Activated CD8-positive, alpha-beta memory T cell treated with anti-CD3 and anti-CD28 coated beads, Interleukin-2, amount 50 U/mL, for 24 hours (primary cell): Measurements from ENCODE around the gene DBNL.

ENCODE experiments used
- DNase-seq: peaks from one replicate; pipeline ENCODE4 v3.0.0-alpha.2; 2020; ENCODE audit errors: extremely low read depth

DBNL gene

GRCh38 chr7:44077061-44077460 is 32.6 kb downstream of the DBNL start:
- DNase-seq: no peak

- no peak for DNase-seq
These were observed 33.2 kb downstream of the DBNL start for GRCh38 chr7:44077681-44078091.

- no peak for DNase-seq
These were observed 34.0 kb downstream of the DBNL start for GRCh38 chr7:44078521-44078920.

- DNase-seq: no peak
These were observed 35.0 kb downstream of the DBNL start for GRCh38 chr7:44079331-44080021.

- no peak for DNase-seq
These were observed 35.6 kb downstream of the DBNL start for GRCh38 chr7:44080118-44080517.

- no peak for DNase-seq
These were observed 36.3 kb downstream of the DBNL start for GRCh38 chr7:44080686-44081265.

- DNase-seq: no peak
These were observed 36.8 kb downstream of the DBNL start for GRCh38 chr7:44081266-44081748.

- peak; percentile 95 for DNase-seq
These were observed 38.2 kb downstream of the DBNL start for GRCh38 chr7:44082541-44083207.

- DNase-seq: no peak
These were observed 39.3 kb downstream of the DBNL start for GRCh38 chr7:44083796-44084195.

- DNase-seq: no peak
These were observed 40.2 kb downstream of the DBNL start for GRCh38 chr7:44084701-44085100.

GRCh38 chr7:44085546-44085945 is 41.0 kb downstream of the DBNL start:
- no peak for DNase-seq

GRCh38 chr7:44086627-44087026 is 42.1 kb downstream of the DBNL start:
- DNase-seq: no peak

GRCh38 chr7:44087911-44088838 is 43.7 kb downstream of the DBNL start:
- no peak for DNase-seq

GRCh38 chr7:44093102-44093641 is 48.7 kb downstream of the DBNL start:
- DNase-seq: no peak

- no peak for DNase-seq
These were observed 49.9 kb downstream of the DBNL start for GRCh38 chr7:44094365-44094764.

- no peak for DNase-seq
These were observed 50.5 kb downstream of the DBNL start for GRCh38 chr7:44094883-44095592.

- DNase-seq: no peak
These were observed 51.3 kb downstream of the DBNL start for GRCh38 chr7:44095781-44096180.

- DNase-seq: no peak
These were observed 51.9 kb downstream of the DBNL start for GRCh38 chr7:44096326-44096881.

- DNase-seq: no peak
These were observed 52.8 kb downstream of the DBNL start for GRCh38 chr7:44097064-44097932.
